ENCODE data around the gene CDKAL1.

DNA sequence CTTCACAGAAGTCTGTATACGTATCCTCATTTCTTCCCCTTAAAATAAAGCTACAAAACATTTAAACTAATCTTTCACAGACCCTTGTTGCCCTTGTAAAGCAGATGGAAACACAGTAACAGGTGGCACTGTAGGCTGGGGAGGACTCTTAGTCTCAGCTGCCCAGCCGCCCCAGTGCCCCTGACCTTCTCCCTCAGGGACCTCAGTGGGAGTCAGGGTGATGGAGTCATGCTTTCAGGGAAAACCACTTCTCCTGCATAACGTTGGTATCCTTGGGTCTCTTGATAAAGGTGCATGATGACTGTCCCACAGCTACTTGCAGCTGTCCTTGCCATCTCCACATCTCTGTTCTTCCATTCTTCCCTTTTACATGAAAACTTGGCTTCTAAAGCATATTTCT lies 198.6 kb downstream of the CDKAL1 start:
- TF ChIP-seq, protein P1, sequence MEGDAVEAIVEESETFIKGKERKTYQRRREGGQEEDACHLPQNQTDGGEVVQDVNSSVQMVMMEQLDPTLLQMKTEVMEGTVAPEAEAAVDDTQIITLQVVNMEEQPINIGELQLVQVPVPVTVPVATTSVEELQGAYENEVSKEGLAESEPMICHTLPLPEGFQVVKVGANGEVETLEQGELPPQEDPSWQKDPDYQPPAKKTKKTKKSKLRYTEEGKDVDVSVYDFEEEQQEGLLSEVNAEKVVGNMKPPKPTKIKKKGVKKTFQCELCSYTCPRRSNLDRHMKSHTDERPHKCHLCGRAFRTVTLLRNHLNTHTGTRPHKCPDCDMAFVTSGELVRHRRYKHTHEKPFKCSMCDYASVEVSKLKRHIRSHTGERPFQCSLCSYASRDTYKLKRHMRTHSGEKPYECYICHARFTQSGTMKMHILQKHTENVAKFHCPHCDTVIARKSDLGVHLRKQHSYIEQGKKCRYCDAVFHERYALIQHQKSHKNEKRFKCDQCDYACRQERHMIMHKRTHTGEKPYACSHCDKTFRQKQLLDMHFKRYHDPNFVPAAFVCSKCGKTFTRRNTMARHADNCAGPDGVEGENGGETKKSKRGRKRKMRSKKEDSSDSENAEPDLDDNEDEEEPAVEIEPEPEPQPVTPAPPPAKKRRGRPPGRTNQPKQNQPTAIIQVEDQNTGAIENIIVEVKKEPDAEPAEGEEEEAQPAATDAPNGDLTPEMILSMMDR (IDR thresholded peaks at IDR 0.05; ENCODE audit: insufficient read depth, low read length): no peak
- no peak for TF ChIP-seq POLR2AphosphoS5 (IDR thresholded peaks at IDR 0.05; ENCODE audit: low read depth)
- TF ChIP-seq, protein P2, sequence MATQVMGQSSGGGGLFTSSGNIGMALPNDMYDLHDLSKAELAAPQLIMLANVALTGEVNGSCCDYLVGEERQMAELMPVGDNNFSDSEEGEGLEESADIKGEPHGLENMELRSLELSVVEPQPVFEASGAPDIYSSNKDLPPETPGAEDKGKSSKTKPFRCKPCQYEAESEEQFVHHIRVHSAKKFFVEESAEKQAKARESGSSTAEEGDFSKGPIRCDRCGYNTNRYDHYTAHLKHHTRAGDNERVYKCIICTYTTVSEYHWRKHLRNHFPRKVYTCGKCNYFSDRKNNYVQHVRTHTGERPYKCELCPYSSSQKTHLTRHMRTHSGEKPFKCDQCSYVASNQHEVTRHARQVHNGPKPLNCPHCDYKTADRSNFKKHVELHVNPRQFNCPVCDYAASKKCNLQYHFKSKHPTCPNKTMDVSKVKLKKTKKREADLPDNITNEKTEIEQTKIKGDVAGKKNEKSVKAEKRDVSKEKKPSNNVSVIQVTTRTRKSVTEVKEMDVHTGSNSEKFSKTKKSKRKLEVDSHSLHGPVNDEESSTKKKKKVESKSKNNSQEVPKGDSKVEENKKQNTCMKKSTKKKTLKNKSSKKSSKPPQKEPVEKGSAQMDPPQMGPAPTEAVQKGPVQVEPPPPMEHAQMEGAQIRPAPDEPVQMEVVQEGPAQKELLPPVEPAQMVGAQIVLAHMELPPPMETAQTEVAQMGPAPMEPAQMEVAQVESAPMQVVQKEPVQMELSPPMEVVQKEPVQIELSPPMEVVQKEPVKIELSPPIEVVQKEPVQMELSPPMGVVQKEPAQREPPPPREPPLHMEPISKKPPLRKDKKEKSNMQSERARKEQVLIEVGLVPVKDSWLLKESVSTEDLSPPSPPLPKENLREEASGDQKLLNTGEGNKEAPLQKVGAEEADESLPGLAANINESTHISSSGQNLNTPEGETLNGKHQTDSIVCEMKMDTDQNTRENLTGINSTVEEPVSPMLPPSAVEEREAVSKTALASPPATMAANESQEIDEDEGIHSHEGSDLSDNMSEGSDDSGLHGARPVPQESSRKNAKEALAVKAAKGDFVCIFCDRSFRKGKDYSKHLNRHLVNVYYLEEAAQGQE (IDR thresholded peaks at IDR 0.05; ENCODE audit: insufficient replicate concordance, low read depth): no peak
- no peak for TF ChIP-seq SPI1 (IDR thresholded peaks at IDR 0.05; ENCODE audit: borderline replicate concordance, low read depth)
